H1 (cell line): ENCODE data around the gene TYW5. TPM values are rescaled to one million over a fixed set of nuclear protein-coding genes. Genes with fewer than 3 reads are reported as not detected.
A peak's percentile ranks its signal among the peaks of the same experiment; 100 is the strongest.

Experiments used
- CTCF ChIA-PET: fragments of 300-600 bp; sonication (Branson Sonifier 250); formaldehyde crosslinking; loops from one replicate; lab custom pipeline; 2021; ENCODE audit not compliant: partially characterized antibody; lab: Charles Lee
- POLR2A ChIA-PET: fragments of 300-600 bp; sonication (Branson Sonifier 250); formaldehyde crosslinking; loops from one replicate; lab custom pipeline; 2021; ENCODE audit warnings: inconsistent platforms; ENCODE audit not compliant: partially characterized antibody; lab: Charles Lee
- DNase-seq, 2 experiments: peaks; one replicate each; pipeline versions ENCODE4 v3.0.0 to v3.0.0-alpha.2; 2010 to 2022; ENCODE audit warnings: low spot score in 2 of 2, low read depth in 1 of 2, mixed read lengths in 1 of 2
- FAIRE-seq: peaks from 2 replicates; lab custom pipeline; 2011; peaks lifted over from hg19 to GRCh38; lab: Jason Lieb, UNC
- H2AFZ ChIP-seq: 2 replicates; pipeline ENCODE4 v1.8.1; 2012; ENCODE audit warnings: low read length, inconsistent platforms
- H2AK5ac ChIP-seq: 2 replicates; pipeline ENCODE4 v1.6.1; 2013; ENCODE audit warnings: low read depth, low read length
- H2BK120ac ChIP-seq: replicated peaks from 2 replicates; pipeline ENCODE3; 2013; ENCODE audit warnings: low read depth, low read length, inconsistent platforms
- H2BK12ac ChIP-seq: 2 replicates; pipeline ENCODE4 v1.6.1; 2013; ENCODE audit warnings: low read depth, low read length
- H2BK15ac ChIP-seq: 2 replicates; pipeline ENCODE4 v1.6.1; 2013; ENCODE audit warnings: low read length
- H2BK20ac ChIP-seq: 2 replicates; pipeline ENCODE4 v1.6.1; 2013; ENCODE audit warnings: low read length
- H2BK5ac ChIP-seq: 2 replicates; pipeline ENCODE4 v1.6.1; 2013; ENCODE audit warnings: low read depth, low read length
- H3K14ac ChIP-seq: 2 replicates; pipeline ENCODE4 v1.6.1; 2013; ENCODE audit warnings: inconsistent platforms; ENCODE audit not compliant: insufficient read length
- H3K18ac ChIP-seq: 2 replicates; pipeline ENCODE4 v1.6.1; 2013; ENCODE audit warnings: low read length; ENCODE audit errors: extremely low read depth
- H3K23ac ChIP-seq: 2 replicates; pipeline ENCODE4 v1.6.1; 2013; ENCODE audit warnings: inconsistent platforms; ENCODE audit not compliant: insufficient read length
- H3K23me2 ChIP-seq: 2 replicates; pipeline ENCODE4 v1.6.1; 2013; ENCODE audit warnings: low read depth, low read length
- H3K27ac ChIP-seq: 2 replicates; pipeline ENCODE4 v1.6.1; 2011; ENCODE audit warnings: low read depth, low read length, inconsistent platforms
- H3K27me3 ChIP-seq, 4 experiments: replicated peaks in 1 of 4; 1 replicate in 1 of 4; 2 replicates in 3 of 4; pipeline versions ENCODE4 v1.6.1 to v1.8.1; 2011 to 2013; ENCODE audit warnings: low read length in 3 of 4, mild to moderate bottlenecking in 3 of 4, inconsistent platforms in 2 of 4, mixed read lengths in 2 of 4, moderate library complexity in 1 of 4; ENCODE audit not compliant: control insufficient read depth in 3 of 4, insufficient read depth in 3 of 4; ENCODE audit errors: extremely low read depth in 1 of 4
- H3K36me3 ChIP-seq, 4 experiments: 2 replicates each; pipeline versions ENCODE4 v1.6.1 to v1.8.1; 2011 to 2013; ENCODE audit warnings: mild to moderate bottlenecking in 4 of 4, low read length in 3 of 4, moderate library complexity in 2 of 4, control low read depth in 1 of 4, inconsistent platforms in 1 of 4; ENCODE audit not compliant: insufficient read depth in 4 of 4, control insufficient read depth in 2 of 4
- H3K4ac ChIP-seq: replicated peaks from 2 replicates; pipeline ENCODE3; 2013; ENCODE audit warnings: low read length, low read depth, mixed read lengths, inconsistent platforms; ENCODE audit not compliant: insufficient read length
- H3K4me1 ChIP-seq, 4 experiments: replicated peaks in 1 of 4; 1 replicate in 1 of 4; 2 replicates in 3 of 4; pipeline versions ENCODE4 v1.6.1 to v1.8.1; 2011 to 2013; ENCODE audit warnings: low read length in 3 of 4, inconsistent platforms in 2 of 4, mixed read lengths in 1 of 4; ENCODE audit not compliant: insufficient read depth in 4 of 4, control insufficient read depth in 3 of 4
- H3K4me2 ChIP-seq, 2 experiments: 2 replicates each; pipeline versions ENCODE4 v1.6.1 to v1.8.1; 2011 to 2013; ENCODE audit warnings: low read depth in 2 of 2, low read length in 2 of 2, control low read depth in 1 of 2, inconsistent platforms in 1 of 2, mild to moderate bottlenecking in 1 of 2; ENCODE audit not compliant: insufficient read depth in 1 of 2
- H3K4me3 ChIP-seq, 4 experiments: fragments of 200-600, 300-600 bp in 1 of 4; sonication (generic), shearing (Covaris generic), sonication (Bioruptor Twin) in 1 of 4; 2 replicates each; pipeline versions ENCODE4 v1.5.1 to v1.8.1; 2011 to 2016; ENCODE audit warnings: low read length in 4 of 4, low read depth in 3 of 4, control low read depth in 2 of 4, inconsistent platforms in 2 of 4, mild to moderate bottlenecking in 2 of 4, mixed read lengths in 1 of 4, moderate library complexity in 1 of 4; ENCODE audit not compliant: insufficient read depth in 2 of 4; ENCODE audit errors: extremely low read depth in 1 of 4
- H3K56ac ChIP-seq: replicated peaks from 2 replicates; pipeline ENCODE3; 2013; ENCODE audit warnings: low read depth, mild to moderate bottlenecking, mixed read lengths, low read length, inconsistent platforms; ENCODE audit not compliant: insufficient read length
- H3K79me1 ChIP-seq: 2 replicates; pipeline ENCODE4 v1.6.1; 2013; ENCODE audit warnings: low read depth, low read length, control low read depth
- H3K79me2 ChIP-seq, 2 experiments: 2 replicates each; pipeline versions ENCODE4 v1.6.1 to v1.8.1; 2012 to 2013; ENCODE audit warnings: low read length in 2 of 2, mild to moderate bottlenecking in 2 of 2, inconsistent platforms in 1 of 2; ENCODE audit not compliant: insufficient read depth in 2 of 2, control insufficient read depth in 1 of 2
- H3K9ac ChIP-seq, 4 experiments: replicated peaks in 1 of 4; 1 replicate in 1 of 4; 2 replicates in 3 of 4; pipeline versions ENCODE4 v1.6.1 to v1.8.1; 2011 to 2013; ENCODE audit warnings: low read depth in 3 of 4, low read length in 3 of 4, control low read depth in 2 of 4, mild to moderate bottlenecking in 2 of 4, moderate library complexity in 2 of 4, inconsistent platforms in 1 of 4; ENCODE audit errors: extremely low read depth in 1 of 4
- H3K9me3 ChIP-seq, 2 experiments: 2 replicates each; pipeline versions ENCODE4 v1.6.1 to v1.8.1; 2012 to 2013; ENCODE audit warnings: mild to moderate bottlenecking in 2 of 2, moderate library complexity in 2 of 2, control low read depth in 1 of 2, inconsistent platforms in 1 of 2, low read depth in 1 of 2, low read length in 1 of 2, mixed read lengths in 1 of 2; ENCODE audit not compliant: insufficient read depth in 2 of 2
- H4K20me1 ChIP-seq, 2 experiments: replicated peaks in 1 of 2; 2 replicates each; pipeline versions ENCODE3 to v1.8.1; 2011 to 2013; ENCODE audit warnings: inconsistent platforms in 2 of 2, low read length in 2 of 2, mild to moderate bottlenecking in 1 of 2; ENCODE audit not compliant: insufficient read depth in 2 of 2, control insufficient read depth in 1 of 2
- H4K5ac ChIP-seq: 2 replicates; pipeline ENCODE4 v1.6.1; 2013; ENCODE audit warnings: low read length, low read depth, mixed read lengths, inconsistent platforms; ENCODE audit not compliant: insufficient read length
- H4K8ac ChIP-seq: 2 replicates; pipeline ENCODE4 v1.8.0; 2013; ENCODE audit warnings: mild to moderate bottlenecking, moderate library complexity, low read length, inconsistent platforms; ENCODE audit not compliant: insufficient read depth; ENCODE audit errors: extremely low read depth
- H4K91ac ChIP-seq: replicated peaks from 2 replicates; pipeline ENCODE3; 2013; ENCODE audit warnings: low read length, mixed read lengths, inconsistent platforms; ENCODE audit not compliant: insufficient read length
- ASH2L ChIP-seq: fragments of 200-600, 300-600 bp; sonication (generic); IDR thresholded peaks from one replicate; pipeline ENCODE4 v1.7.1; 2017; ENCODE audit warnings: low read length
- CEBPB ChIP-seq: IDR thresholded peaks from 2 replicates; pipeline ENCODE4 v1.6.1; 2012; ENCODE audit warnings: low read depth, low read length
- E2F6 ChIP-seq: IDR thresholded peaks from 2 replicates; pipeline ENCODE4 v1.6.1; 2012; ENCODE audit warnings: inconsistent platforms
- JUND ChIP-seq: IDR thresholded peaks from 2 replicates; pipeline ENCODE4 v1.6.1; 2011; ENCODE audit warnings: mild to moderate bottlenecking, improper control_type of control experiment, low read length
- KDM5A ChIP-seq: fragments of 200-600 bp; IDR thresholded peaks from 2 replicates; pipeline ENCODE4 v1.7.1; 2012; ENCODE audit warnings: mild to moderate bottlenecking, low read length, inconsistent platforms, mixed read lengths
- RAD21 ChIP-seq, 2 experiments: IDR thresholded peaks in 1 of 2; conservative IDR thresholded peaks in 1 of 2; 2 replicates each; pipeline ENCODE4 v1.6.1; 2011; ENCODE audit warnings: low read depth in 2 of 2, low read length in 2 of 2, improper control_type of control experiment in 1 of 2, inconsistent platforms in 1 of 2, mild to moderate bottlenecking in 1 of 2, moderate library complexity in 1 of 2
- YY1 ChIP-seq: IDR thresholded peaks from 2 replicates; pipeline ENCODE4 v1.6.1; 2011; ENCODE audit warnings: low read depth, mild to moderate bottlenecking, low read length
- WGBS, 2 experiments: shearing (Covaris generic) in 1 of 2; methylation state at CpG; one replicate each; pipeline versions ENCODE4 v1.1.6 to v1.1.7; 2013 to 2015; ENCODE audit warnings: low lambda C conversion rate in 2 of 2, mixed read lengths in 2 of 2, inconsistent platforms in 1 of 2, low coverage in 1 of 2, missing lambda C conversion rate in 1 of 2; ENCODE audit not compliant: insufficient replicate concordance in 2 of 2, insufficient coverage in 1 of 2, insufficient read length in 1 of 2; ENCODE audit errors: extremely low coverage in 1 of 2, missing lambda C conversion rate in 1 of 2; 5-methylcytosine and 5-hydroxymethylcytosine counted together
- polyA plus RNA-seq, 7 experiments: library from polyadenylated mRNA; depleted of rRNA in 3 of 7; stranded (reverse) in 5 of 7; unstranded in 2 of 7; fragments of >200 nt in 5 of 7; fragments of 200-250 nt in 2 of 7; gene quantifications; 1 replicate in 5 of 7; 2 replicates in 1 of 7; 4 replicates in 1 of 7; pipeline versions ENCODE4 v1.2.1 to v1.2.3, GENCODE V29; 2011 to 2013; ENCODE audit warnings: missing spikeins in 2 of 7, mixed read lengths in 2 of 7
- total RNA-seq: library from RNA; stranded (reverse); fragmentation: NEBNext Ultra II Directional; extraction: Animal tissue kit (Norgen Biotek cat#: 25700); gene quantifications from 2 replicates; pipeline ENCODE4 v1.2.1, GENCODE V29; 2021
- TF ChIP-seq, protein P1 (sequence below): IDR thresholded peaks from 2 replicates; pipeline ENCODE4 v1.6.1; 2012; ENCODE audit warnings: inconsistent platforms
- TF ChIP-seq, protein P2 (sequence below), 3 experiments: IDR thresholded peaks; 1 replicate in 2 of 3; 2 replicates in 1 of 3; pipeline versions ENCODE4 v1.5.1 to v1.6.1; 2011; ENCODE audit warnings: low read length in 3 of 3, mild to moderate bottlenecking in 3 of 3, inconsistent platforms in 2 of 3, low read depth in 1 of 3, moderate library complexity in 1 of 3; ENCODE audit not compliant: insufficient read depth in 1 of 3; ENCODE audit errors: control extremely low read depth in 1 of 3

The TYW5 gene
- total and polyA plus RNA-seq, 2 of the 8 experiments (the other 6 are each of a cell fraction or from before 2014, with no cell fraction given): 5.4 to 11.3 TPM

GRCh38 chr2:199985625-199986207 is 30.4 kb upstream of the TYW5 start:
- H4K5ac ChIP-seq: no peak overlapping the region
- no peak overlapping the region for H2BK20ac ChIP-seq
- no peak overlapping the region for H2BK120ac ChIP-seq
- H4K8ac ChIP-seq: no peak overlapping the region
- H3K23ac ChIP-seq: no peak overlapping the region
- 69% methylated on average over 6 of the region's 6 CpGs; no CpG with 5 or more reads in 1 of the 2 experiments for WGBS, 2 experiments
- H3K79me2 ChIP-seq: no peaks in the 10 kb centered on the region
- no peak overlapping the region for H2BK15ac ChIP-seq
- H4K91ac ChIP-seq: peak overlapping the region; percentile 79
- no peaks in the 10 kb centered on the region for H4K20me1 ChIP-seq
- DNase-seq (peak; percentile 25 to 75), FAIRE-seq (peak; percentile 96)
- CTCF ChIA-PET: interaction anchor here (0.6 to 3.7 kb wide), 53 partner anchors 10 to 728 kb away, joined by 3 to 20 read pairs (median 4); partner anchors contain the start of genes SGO2 and SPATS2L
- H3K27ac ChIP-seq: no peak overlapping the region
- H3K79me1 ChIP-seq: no peaks in the 10 kb centered on the region
- peak overlapping the region; percentile 27 for H3K4ac ChIP-seq
- 0 out of 2 replicates have a peak overlapping the region, but pooled peaks have one; percentile 52 for H2AFZ ChIP-seq
- H3K4me1 ChIP-seq: peaks cover 0 to 16% (median 10%) of the 10 kb centered on the region in 4 experiments; a peak in 5 of 7 replicates
- H3K27me3 ChIP-seq: no peaks in the 10 kb centered on the region
- H3K56ac ChIP-seq: no peak overlapping the region
- H3K4me3 ChIP-seq: no peak overlapping the region
- no peak overlapping the region for H2AK5ac ChIP-seq
- POLR2A ChIA-PET: interaction anchor here (1.2 to 1.3 kb wide), 2 partner anchors 119 to 337 kb away, joined by 3 to 5 read pairs; no protein-coding TSS in a partner anchor
- no peak overlapping the region for H2BK5ac ChIP-seq
- no peak overlapping the region for H3K14ac ChIP-seq
- no peak overlapping the region for H3K18ac ChIP-seq
- H2BK12ac ChIP-seq: no peak overlapping the region
- H3K36me3 ChIP-seq: no peaks in the 10 kb centered on the region
- no peak overlapping the region for H3K9ac ChIP-seq
- no peaks in the 10 kb centered on the region for H3K23me2 ChIP-seq
- no peaks in the 10 kb centered on the region for H3K9me3 ChIP-seq
- no peak overlapping the region for H3K4me2 ChIP-seq
- TF ChIP-seq, protein P1, sequence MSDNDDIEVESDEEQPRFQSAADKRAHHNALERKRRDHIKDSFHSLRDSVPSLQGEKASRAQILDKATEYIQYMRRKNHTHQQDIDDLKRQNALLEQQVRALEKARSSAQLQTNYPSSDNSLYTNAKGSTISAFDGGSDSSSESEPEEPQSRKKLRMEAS: peak; percentile 76
- TF ChIP-seq JUND: 0 out of 2 replicates have a peak, but pooled peaks have one; percentile 20
- no peak for TF ChIP-seq E2F6
- peak; percentile 83 for TF ChIP-seq YY1
- TF ChIP-seq ASH2L: no peak
- TF ChIP-seq KDM5A: no peak
- TF ChIP-seq, protein P2, sequence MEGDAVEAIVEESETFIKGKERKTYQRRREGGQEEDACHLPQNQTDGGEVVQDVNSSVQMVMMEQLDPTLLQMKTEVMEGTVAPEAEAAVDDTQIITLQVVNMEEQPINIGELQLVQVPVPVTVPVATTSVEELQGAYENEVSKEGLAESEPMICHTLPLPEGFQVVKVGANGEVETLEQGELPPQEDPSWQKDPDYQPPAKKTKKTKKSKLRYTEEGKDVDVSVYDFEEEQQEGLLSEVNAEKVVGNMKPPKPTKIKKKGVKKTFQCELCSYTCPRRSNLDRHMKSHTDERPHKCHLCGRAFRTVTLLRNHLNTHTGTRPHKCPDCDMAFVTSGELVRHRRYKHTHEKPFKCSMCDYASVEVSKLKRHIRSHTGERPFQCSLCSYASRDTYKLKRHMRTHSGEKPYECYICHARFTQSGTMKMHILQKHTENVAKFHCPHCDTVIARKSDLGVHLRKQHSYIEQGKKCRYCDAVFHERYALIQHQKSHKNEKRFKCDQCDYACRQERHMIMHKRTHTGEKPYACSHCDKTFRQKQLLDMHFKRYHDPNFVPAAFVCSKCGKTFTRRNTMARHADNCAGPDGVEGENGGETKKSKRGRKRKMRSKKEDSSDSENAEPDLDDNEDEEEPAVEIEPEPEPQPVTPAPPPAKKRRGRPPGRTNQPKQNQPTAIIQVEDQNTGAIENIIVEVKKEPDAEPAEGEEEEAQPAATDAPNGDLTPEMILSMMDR (IDR thresholded peaks at IDR 0.05; ENCODE audit: control extremely low read depth in 1 of 3, insufficient read depth in 1 of 3, low read depth in 1 of 3, low read length in 3 of 3): peak; percentile 65 to 96 (median 70)
- TF ChIP-seq RAD21 (IDR thresholded peaks at IDR 0.05 in 1 of 2, conservative IDR thresholded peaks at IDR 0.05 in 1 of 2; ENCODE audit: low read depth in 2 of 2, low read length in 2 of 2): peak; percentile 79 to 83
- no peak for TF ChIP-seq CEBPB
